Measurements from ENCODE around the gene LRRC45.

The LRRC45 gene

DNA sequence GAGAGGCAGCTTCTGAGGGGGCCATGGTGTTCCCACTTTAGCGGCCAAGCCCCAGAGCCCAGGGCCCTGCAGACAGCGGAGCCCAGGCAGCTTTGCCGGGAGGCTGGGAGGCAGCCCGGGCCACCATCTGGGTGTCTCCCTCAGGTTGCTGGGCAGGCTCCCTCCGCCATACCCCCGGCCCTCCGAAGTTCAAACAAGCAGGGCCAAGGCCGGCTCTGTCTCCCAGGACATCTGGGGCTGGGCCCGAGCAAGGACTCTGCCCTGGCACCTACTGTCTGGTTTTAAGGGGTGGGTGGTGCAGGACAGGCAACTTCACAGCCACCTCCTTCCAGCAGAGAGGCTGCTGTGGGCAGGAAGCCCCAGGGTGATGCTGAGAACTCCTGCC, 39.9 kb downstream of the LRRC45 start:
- Histone ChIP-seq H3K27me3 (ENCODE audit: insufficient read depth, poor library complexity, severe bottlenecking) (no peaks in the 10 kb centered on the region), H3K4me3 (replicated peaks; ENCODE audit: insufficient read depth, low read length) (no peak overlapping the region), H3K27ac (replicated peaks) (no peak overlapping the region)
- TF ChIP-seq, protein P1, sequence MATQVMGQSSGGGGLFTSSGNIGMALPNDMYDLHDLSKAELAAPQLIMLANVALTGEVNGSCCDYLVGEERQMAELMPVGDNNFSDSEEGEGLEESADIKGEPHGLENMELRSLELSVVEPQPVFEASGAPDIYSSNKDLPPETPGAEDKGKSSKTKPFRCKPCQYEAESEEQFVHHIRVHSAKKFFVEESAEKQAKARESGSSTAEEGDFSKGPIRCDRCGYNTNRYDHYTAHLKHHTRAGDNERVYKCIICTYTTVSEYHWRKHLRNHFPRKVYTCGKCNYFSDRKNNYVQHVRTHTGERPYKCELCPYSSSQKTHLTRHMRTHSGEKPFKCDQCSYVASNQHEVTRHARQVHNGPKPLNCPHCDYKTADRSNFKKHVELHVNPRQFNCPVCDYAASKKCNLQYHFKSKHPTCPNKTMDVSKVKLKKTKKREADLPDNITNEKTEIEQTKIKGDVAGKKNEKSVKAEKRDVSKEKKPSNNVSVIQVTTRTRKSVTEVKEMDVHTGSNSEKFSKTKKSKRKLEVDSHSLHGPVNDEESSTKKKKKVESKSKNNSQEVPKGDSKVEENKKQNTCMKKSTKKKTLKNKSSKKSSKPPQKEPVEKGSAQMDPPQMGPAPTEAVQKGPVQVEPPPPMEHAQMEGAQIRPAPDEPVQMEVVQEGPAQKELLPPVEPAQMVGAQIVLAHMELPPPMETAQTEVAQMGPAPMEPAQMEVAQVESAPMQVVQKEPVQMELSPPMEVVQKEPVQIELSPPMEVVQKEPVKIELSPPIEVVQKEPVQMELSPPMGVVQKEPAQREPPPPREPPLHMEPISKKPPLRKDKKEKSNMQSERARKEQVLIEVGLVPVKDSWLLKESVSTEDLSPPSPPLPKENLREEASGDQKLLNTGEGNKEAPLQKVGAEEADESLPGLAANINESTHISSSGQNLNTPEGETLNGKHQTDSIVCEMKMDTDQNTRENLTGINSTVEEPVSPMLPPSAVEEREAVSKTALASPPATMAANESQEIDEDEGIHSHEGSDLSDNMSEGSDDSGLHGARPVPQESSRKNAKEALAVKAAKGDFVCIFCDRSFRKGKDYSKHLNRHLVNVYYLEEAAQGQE (IDR thresholded peaks at IDR 0.05; ENCODE audit: insufficient replicate concordance, low read depth) = no peak
- no peak for DNase-seq (ENCODE audit: low read depth in 1 of 2, low spot score in 1 of 2)

DNA sequence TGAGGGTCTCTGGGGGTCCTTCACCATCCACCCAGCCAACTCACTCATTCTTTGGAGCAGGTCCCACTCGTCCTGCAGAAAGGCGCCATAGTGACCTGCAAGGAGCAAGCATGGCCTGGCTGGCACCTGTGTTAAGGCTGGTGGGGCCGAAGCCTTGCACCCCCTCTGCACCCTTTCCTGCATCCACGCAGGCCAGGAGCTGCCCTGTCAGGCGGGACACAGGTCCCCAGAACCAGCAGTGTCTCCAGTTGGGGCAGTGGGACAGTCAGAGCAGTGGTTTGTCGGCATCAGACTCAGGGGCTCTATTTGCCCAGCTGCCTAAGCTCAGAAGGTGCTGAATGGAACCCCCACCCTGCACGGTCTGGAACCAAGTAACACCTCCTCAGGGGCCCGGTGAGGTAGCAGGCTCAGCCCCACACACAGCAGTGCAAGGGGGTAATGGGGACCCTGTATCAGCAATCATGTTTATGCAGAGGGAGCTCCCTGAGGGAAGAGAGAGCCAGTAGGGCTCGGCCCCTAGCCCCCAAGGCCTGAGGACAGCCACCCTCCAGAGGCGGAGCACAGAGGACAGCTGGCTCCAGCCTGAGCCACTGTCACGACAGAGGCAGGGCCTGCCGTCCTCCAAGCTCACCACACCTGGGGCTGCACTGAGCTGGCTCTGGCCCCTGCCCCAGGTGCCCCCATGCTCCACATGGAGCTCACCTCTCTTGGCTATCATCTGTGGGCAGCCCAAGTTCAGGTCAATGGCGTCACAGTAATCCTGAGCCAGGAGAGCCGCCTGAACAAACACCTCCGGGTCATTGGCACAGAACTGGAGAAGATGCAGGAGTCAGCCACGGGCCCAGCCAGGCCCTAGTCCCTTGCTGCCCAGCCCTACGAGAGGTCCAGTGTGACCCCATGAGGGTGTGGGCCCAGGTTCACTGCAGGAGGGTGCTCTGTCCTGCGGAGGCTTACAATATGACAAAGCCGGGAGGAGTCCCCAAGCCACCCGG, 40.6 kb downstream of the LRRC45 start:
- DNase-seq (ENCODE audit: low read depth in 1 of 2, low spot score in 1 of 2) = no peak
- Histone ChIP-seq H3K27me3 (ENCODE audit: insufficient read depth, poor library complexity, severe bottlenecking) (no peaks in the 10 kb centered on the region), H3K4me3 (replicated peaks; ENCODE audit: insufficient read depth, low read length) (no peak overlapping the region), H3K27ac (replicated peaks) (no peak overlapping the region)
- TF ChIP-seq POLR2AphosphoS5 (IDR thresholded peaks at IDR 0.05; ENCODE audit: low read depth) (no peak; the same call in 1 of the 2 replicates), SPI1 (IDR thresholded peaks at IDR 0.05; ENCODE audit: borderline replicate concordance, low read depth) (no peak), GABPA (IDR thresholded peaks at IDR 0.05; ENCODE audit: low read depth) (no peak)
- TF ChIP-seq, protein P1 (IDR thresholded peaks at IDR 0.05; ENCODE audit: insufficient replicate concordance, low read depth) = no peak
- TF ChIP-seq, protein P2, sequence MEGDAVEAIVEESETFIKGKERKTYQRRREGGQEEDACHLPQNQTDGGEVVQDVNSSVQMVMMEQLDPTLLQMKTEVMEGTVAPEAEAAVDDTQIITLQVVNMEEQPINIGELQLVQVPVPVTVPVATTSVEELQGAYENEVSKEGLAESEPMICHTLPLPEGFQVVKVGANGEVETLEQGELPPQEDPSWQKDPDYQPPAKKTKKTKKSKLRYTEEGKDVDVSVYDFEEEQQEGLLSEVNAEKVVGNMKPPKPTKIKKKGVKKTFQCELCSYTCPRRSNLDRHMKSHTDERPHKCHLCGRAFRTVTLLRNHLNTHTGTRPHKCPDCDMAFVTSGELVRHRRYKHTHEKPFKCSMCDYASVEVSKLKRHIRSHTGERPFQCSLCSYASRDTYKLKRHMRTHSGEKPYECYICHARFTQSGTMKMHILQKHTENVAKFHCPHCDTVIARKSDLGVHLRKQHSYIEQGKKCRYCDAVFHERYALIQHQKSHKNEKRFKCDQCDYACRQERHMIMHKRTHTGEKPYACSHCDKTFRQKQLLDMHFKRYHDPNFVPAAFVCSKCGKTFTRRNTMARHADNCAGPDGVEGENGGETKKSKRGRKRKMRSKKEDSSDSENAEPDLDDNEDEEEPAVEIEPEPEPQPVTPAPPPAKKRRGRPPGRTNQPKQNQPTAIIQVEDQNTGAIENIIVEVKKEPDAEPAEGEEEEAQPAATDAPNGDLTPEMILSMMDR (IDR thresholded peaks at IDR 0.05; ENCODE audit: insufficient read depth, low read length) = no peak

DNA sequence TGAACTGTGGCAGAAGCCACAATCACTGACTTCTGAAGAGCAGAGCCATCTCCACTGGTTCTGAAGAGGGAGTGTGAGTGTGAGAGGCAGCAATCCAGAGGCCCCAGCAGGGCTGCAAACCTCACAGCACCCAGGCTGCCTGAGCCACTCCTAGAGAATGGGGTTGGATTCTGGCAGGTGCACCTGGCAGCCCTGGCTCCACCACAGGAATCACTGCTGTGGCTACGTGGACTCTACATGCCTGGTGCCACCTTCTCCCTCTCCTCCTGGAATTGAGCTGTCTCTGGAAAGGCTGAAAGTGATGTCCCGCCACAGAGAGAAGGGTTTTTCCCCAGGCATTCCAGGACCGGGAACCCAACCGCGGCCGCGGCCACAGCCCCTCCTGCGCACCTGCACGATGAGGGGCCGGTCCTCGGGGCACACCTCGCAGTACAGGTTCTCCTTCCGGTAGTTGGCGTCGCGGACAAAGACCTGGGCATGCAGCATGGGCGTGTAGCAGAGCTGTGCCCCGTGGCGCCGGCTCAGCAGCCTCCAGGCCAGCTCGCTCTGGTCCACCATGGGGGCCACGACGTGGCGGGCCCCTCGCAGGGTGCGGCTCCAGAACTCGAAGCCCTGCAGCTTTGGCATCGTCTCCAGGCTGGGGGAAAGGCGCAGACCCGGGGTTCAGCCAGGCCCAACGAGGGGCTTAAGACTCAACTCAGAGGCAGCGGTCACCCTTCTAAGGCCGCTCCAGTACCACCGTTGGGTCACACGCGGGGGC, 41.5 kb downstream of the LRRC45 start:
- DNase-seq (ENCODE audit: low read depth in 1 of 2, low spot score in 1 of 2) = no peak
- H3K4me3 ChIP-seq (replicated peaks; ENCODE audit: insufficient read depth, low read length) = peak overlapping the region; percentile 96
- H3K27me3 ChIP-seq (ENCODE audit: insufficient read depth, poor library complexity, severe bottlenecking) = no peaks in the 10 kb centered on the region
- TF ChIP-seq POLR2AphosphoS5 (IDR thresholded peaks at IDR 0.05; ENCODE audit: low read depth) (no peak), GABPA (IDR thresholded peaks at IDR 0.05; ENCODE audit: low read depth) (no peak), SPI1 (IDR thresholded peaks at IDR 0.05; ENCODE audit: borderline replicate concordance, low read depth) (no peak)
- TF ChIP-seq, protein P1 (IDR thresholded peaks at IDR 0.05; ENCODE audit: insufficient replicate concordance, low read depth) = no peak
- TF ChIP-seq, protein P2 (IDR thresholded peaks at IDR 0.05; ENCODE audit: insufficient read depth, low read length) = no peak
- peak overlapping the region; percentile 76 for H3K27ac ChIP-seq (replicated peaks)

All from HL-60 (cell line).